GM12878 (cell line): ENCODE measurements around the gene TNFSF4.

Source experiments
- ATF3 ChIP-seq: IDR thresholded peaks from 2 replicates; pipeline ENCODE4 v1.6.1; 2011; ENCODE audit warnings: low read depth, mild to moderate bottlenecking, low read length, moderate library complexity, borderline replicate concordance; ENCODE audit errors: extremely low read depth
- CHD4 ChIP-seq: fragments of 200-600 bp; sonication (generic); IDR thresholded peaks from 2 replicates; pipeline ENCODE4 v1.6.1; 2016; ENCODE audit warnings: mild to moderate bottlenecking
- CREB1 ChIP-seq: IDR thresholded peaks from 2 replicates; pipeline ENCODE4 v1.6.1; 2012; ENCODE audit warnings: low read depth, mild to moderate bottlenecking, inconsistent platforms
- CTCF ChIP-seq, 3 experiments: IDR thresholded peaks in 2 of 3; conservative IDR thresholded peaks in 1 of 3; 2 replicates each; pipeline ENCODE4 v1.5.1; 2011; ENCODE audit warnings: low read depth in 3 of 3, low read length in 3 of 3, mild to moderate bottlenecking in 3 of 3, control low read depth in 2 of 3, moderate library complexity in 2 of 3, inconsistent platforms in 1 of 3, mixed read lengths in 1 of 3; ENCODE audit not compliant: control insufficient read depth in 2 of 3, insufficient read depth in 1 of 3; ENCODE audit errors: extremely low read depth in 1 of 3
- EZH2 ChIP-seq: IDR thresholded peaks from 2 replicates; pipeline ENCODE4 v1.6.1; 2012; ENCODE audit warnings: low read depth, mild to moderate bottlenecking, control low read depth, inconsistent platforms, low read length, borderline replicate concordance; ENCODE audit not compliant: control insufficient read depth
- HDAC2 ChIP-seq: fragments of 200-600 bp; sonication (generic); IDR thresholded peaks from 2 replicates; pipeline ENCODE4 v1.6.1; 2017
- IKZF2 ChIP-seq, 2 experiments: fragments of 450-650 bp; IDR thresholded peaks; 2 replicates each; pipeline ENCODE4 v1.6.1; 2017; ENCODE audit warnings: mild to moderate bottlenecking in 2 of 2, moderate library complexity in 2 of 2
- NFIC ChIP-seq: IDR thresholded peaks from 2 replicates; pipeline ENCODE4 v1.6.1; 2012; ENCODE audit warnings: low read depth, mild to moderate bottlenecking, inconsistent platforms, low read length, moderate library complexity
- RAD21 ChIP-seq: IDR thresholded peaks from 2 replicates; pipeline ENCODE4 v1.6.1; 2011; ENCODE audit warnings: mild to moderate bottlenecking, low read depth, low read length, moderate library complexity; ENCODE audit not compliant: insufficient read depth
- SMC3 ChIP-seq: IDR thresholded peaks from 2 replicates; pipeline ENCODE4 v1.6.1; 2011; ENCODE audit warnings: low read length, improper control_type of control experiment, borderline replicate concordance
- SREBF2 ChIP-seq: IDR thresholded peaks from 2 replicates; pipeline ENCODE4 v1.6.1; 2012; ENCODE audit warnings: mild to moderate bottlenecking, low read length
- SUZ12 ChIP-seq: fragments of 200-600 bp; sonication (generic); IDR thresholded peaks from one replicate; pipeline ENCODE4 v1.6.1; 2018; ENCODE audit warnings: antibody characterized with exemption, mild to moderate bottlenecking; ENCODE audit not compliant: unreplicated experiment
- TCF3 ChIP-seq: IDR thresholded peaks from 2 replicates; pipeline ENCODE4 v1.6.1; 2012; ENCODE audit warnings: low read depth, mild to moderate bottlenecking, low read length, borderline replicate concordance; ENCODE audit not compliant: insufficient read depth
- USF2 ChIP-seq: IDR thresholded peaks from 2 replicates; pipeline ENCODE4 v1.6.1; 2011; ENCODE audit warnings: low read depth, low read length, improper control_type of control experiment, borderline replicate concordance

- TF ChIP-seq SMC3: no peak
- TF ChIP-seq CTCF (IDR thresholded peaks at IDR 0.05 in 2 of 3, conservative IDR thresholded peaks at IDR 0.05 in 1 of 3; ENCODE audit: control insufficient read depth in 2 of 3, extremely low read depth in 1 of 3, insufficient read depth in 1 of 3, low read depth in 3 of 3, low read length in 3 of 3): no peak
- TF ChIP-seq SREBF2: no peak
- TF ChIP-seq NFIC: peak; percentile 95
- TF ChIP-seq CREB1: peak; percentile 52; the same call in 1 of the 2 replicates
- TF ChIP-seq SUZ12: no peak
- TF ChIP-seq EZH2: no peak
- peak; percentile 96 to 98 for TF ChIP-seq IKZF2 (IDR thresholded peaks at IDR 0.05)
- TF ChIP-seq RAD21: 0 out of 2 replicates have a peak, but pooled peaks have one; percentile 13
- no peak for TF ChIP-seq USF2
- TF ChIP-seq CHD4: no peak
- no peak for TF ChIP-seq HDAC2
- no peak for TF ChIP-seq ATF3
- TF ChIP-seq TCF3: no peak
These were observed 5.9 kb upstream of the TNFSF4 start for GRCh38 chr1:173212952-173213491.
